ENCODE results near the gene IQSEC3. TPM values are rescaled to one million over a fixed set of nuclear protein-coding genes. Genes with fewer than 3 reads are reported as not detected.

IQSEC3 gene
- total and polyA plus RNA-seq, 2 experiments from 2014 or later, result 0.70 to 2.7 TPM

- Histone ChIP-seq H3K27ac (no peak overlapping the region), H3K9me2 (replicated peaks; ENCODE audit: insufficient read depth) (no peaks in the 10 kb centered on the region), H3K4me3 (no peak overlapping the region), H3K9me3 (ENCODE audit: low read depth) (no peaks in the 10 kb centered on the region), H2AFZ (no peak overlapping the region), H4K20me1 (ENCODE audit: insufficient read depth, poor library complexity, severe bottlenecking) (no peaks in the 10 kb centered on the region), H3K4me1 (ENCODE audit: insufficient read depth) (no peaks in the 10 kb centered on the region), H3K36me3 (replicated peaks; ENCODE audit: insufficient read depth, low read depth) (no peaks in the 10 kb centered on the region), H3K27me3 (no peaks in the 10 kb centered on the region), H3K79me2 (no peaks in the 10 kb centered on the region), H3K4me2 (no peak overlapping the region)
- TF ChIP-seq EZH2 (IDR thresholded peaks at IDR 0.05; ENCODE audit: borderline replicate concordance) (no peak), CTCF (IDR thresholded peaks at IDR 0.05; ENCODE audit: poor library complexity) (no peak), EZH2phosphoT487 (IDR thresholded peaks at IDR 0.05; ENCODE audit: low read depth, severe bottlenecking, unreplicated experiment) (no peak)
- DNase-seq (ENCODE audit: low spot score), result no peak
- WGBS (ENCODE audit: low lambda C conversion rate, missing lambda C conversion rate), result 96% methylated on average over 7 of the region's 7 CpGs
These were observed 160.8 kb downstream of the IQSEC3 start for GRCh38 chr12:227286-227915.

Other genes starting within 250 kb of the IQSEC3 start
- gene SLC6A12, start 147.4 kb downstream of the IQSEC3 start, total RNA-seq, result 7.9 and 10.3 TPM in 2 replicates
- gene SLC6A12, start 147.4 kb downstream of the IQSEC3 start, polyA plus RNA-seq, result 3.9 and 6.1 TPM in 2 replicates
- gene SLC6A13, start 196.1 kb downstream of the IQSEC3 start, total RNA-seq, result 1.9 and 3.8 TPM in 2 replicates
- gene SLC6A13, start 196.1 kb downstream of the IQSEC3 start, polyA plus RNA-seq, result 5.9 and 13.0 TPM in 2 replicates